Measurements from ENCODE around the gene SFTPB.
"Not testable (repeated sequence)": the region's sequence is repeated elsewhere in the genome, so short reads cannot be mapped to it uniquely, and the experiment has no call there.

Gene SFTPB

DNA sequence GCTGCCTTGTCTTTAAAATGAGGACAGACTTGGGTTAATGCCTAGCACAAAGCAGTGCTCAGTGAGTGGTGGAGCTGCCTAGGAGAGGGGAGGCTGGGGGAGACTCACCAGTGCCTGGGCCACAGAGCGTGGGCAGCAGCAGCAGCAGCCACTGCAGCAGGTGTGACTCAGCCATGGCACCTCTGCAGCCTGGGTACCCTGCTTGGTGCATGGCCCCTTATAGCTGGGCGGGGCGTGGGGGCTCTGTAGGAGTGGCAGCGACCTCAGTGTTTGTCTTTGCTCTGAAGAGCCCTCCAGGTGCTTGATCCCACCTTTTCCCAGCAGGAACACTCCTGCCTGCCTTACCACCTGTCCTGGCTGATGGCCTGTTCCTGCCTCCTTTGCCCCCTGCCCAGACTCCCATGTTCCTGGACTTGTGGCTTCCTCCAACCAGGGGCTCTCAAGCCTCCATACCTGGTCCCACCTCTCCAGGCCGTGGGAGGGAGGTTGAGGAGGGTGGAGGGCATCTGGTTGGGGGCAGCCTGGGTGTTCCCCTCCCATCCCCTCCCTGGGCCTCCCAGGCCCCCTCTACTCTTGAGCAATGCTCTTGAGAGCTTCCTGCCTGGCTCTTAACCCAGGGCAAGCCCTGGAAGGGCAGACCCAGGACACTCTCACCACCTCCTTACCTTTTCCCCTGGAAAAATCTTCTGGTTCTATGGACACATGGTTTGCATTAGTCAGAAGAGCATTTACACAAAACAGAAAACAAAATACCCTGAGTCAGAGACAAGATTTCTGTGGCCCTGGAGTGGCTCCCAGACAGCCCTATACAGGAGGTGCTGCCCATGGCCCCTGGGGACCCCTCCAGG is at the start of gene SFTPB:
Gene SFTPB (minus strand): TSS at position 191 of the 848 bp plus-strand sequence. CDS start 16 bp downstream, at position 175.
- DNase-seq = no peak

DNA sequence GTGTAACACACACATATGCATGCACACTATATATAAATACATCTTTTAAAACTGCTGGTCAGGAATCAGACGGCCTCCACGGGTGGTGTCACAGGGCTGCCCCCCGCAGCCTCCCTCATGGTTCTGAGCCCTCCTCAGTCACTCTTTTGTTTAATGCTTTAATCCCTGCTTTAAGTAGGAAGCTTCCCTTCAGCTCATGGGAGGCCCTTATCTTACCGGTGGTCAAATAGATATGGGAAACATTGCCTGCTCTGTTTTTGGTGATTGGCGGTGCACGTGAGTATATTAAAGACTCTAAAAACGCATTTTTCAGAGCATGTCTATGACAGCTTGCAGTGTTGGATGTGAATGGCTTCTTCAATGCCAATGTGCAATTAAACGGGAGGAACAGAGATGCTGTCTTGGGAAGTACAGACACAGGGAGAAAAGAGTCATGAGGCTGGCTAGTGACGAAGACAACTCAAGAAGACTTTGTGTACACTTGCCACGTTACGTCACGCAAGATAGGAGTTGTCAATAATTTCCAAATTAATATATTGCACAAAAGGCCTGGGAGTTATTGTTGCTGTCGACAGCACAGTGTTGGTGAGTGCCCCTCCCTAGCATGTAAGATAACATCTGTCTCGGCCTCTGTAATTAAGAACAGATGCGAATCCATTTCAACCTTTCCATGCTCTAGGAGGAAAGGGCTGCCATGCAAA is 49.5 kb upstream of the SFTPB start:
- DNase-seq = no peak

DNA sequence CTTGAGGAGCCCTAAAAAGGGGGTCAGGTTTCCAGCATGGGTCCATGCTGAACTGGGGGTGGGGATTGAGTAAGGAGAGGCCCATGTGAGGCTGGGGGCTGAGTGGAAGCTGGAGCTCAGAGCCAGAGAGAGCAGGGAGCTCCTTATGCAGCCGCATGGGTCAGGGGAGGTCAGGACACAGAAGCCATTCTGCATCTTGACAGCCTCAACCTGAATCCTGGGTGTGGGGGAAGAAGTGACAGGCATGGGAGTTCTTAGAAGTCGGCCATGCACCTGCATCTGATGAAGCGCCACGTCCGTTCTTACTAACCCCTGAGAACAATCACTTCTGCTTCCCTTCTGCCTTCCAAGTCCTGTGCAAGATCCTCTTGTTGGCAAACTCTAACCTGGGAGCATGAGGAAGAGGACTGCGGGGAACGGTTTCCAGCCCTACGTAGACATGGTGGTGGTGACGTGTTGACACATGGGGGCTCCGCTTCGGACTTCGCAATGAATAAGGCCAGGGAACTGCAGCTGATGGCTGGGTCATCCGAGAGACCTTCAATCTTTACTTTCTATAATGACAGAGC is 48.4 kb upstream of the SFTPB start:
- no peak for DNase-seq

- no peak for DNase-seq
Measured at GRCh38 chr2:85714841-85715240, 46.8 kb upstream of the SFTPB start.

- DNase-seq = not testable (repeated sequence)
Measured at GRCh38 chr2:85714421-85714820, 46.4 kb upstream of the SFTPB start.

GRCh38 chr2:85713836-85714235 is 45.8 kb upstream of the SFTPB start:
- DNase-seq = no peak

GRCh38 chr2:85712849-85713612 is 45.0 kb upstream of the SFTPB start:
- no peak for DNase-seq

DNA sequence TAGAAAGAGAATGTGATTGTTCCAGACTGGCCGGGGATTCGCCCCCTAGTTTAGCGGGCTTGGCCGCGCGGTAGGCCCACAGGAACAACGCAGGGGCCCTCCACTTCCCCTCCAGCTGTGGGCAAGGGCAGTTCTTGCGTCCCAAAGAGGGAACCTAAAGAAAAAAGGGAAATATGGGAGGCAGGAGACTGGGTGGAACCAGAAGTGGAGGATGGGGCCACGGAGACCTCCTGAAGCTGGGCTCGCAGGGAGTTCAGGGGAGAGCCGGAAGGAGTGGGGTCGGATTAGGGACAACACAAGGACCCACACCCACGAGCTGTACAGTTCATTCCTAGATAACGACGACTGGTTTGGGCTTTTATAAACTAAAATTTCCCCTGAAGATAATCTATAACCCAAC is 44.3 kb upstream of the SFTPB start:
- no peak for DNase-seq

DNA sequence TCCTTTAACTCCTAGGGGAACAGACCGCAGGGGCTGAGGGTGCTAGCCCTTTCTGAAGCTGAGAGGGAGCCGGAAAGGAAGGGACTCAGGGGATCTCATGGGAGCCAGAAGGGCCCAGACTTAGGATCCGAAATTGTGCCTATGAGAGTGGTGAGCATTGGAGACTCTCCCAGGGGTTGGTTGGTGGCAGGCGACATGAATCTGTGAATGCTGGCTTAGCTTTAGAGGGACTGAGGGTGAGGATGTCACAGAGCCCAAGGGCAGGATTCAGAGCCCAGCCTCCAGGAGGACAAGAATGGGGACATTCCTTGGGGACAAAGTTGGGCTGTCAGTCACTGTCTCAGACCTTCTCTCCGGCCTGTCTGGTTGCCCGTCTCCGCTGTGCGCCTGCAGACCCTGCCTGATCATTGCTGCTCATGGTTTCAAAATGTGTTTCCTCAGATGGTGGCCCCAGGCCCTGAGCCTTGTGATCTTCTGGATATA is 43.6 kb upstream of the SFTPB start:
- DNase-seq = no peak

DNA sequence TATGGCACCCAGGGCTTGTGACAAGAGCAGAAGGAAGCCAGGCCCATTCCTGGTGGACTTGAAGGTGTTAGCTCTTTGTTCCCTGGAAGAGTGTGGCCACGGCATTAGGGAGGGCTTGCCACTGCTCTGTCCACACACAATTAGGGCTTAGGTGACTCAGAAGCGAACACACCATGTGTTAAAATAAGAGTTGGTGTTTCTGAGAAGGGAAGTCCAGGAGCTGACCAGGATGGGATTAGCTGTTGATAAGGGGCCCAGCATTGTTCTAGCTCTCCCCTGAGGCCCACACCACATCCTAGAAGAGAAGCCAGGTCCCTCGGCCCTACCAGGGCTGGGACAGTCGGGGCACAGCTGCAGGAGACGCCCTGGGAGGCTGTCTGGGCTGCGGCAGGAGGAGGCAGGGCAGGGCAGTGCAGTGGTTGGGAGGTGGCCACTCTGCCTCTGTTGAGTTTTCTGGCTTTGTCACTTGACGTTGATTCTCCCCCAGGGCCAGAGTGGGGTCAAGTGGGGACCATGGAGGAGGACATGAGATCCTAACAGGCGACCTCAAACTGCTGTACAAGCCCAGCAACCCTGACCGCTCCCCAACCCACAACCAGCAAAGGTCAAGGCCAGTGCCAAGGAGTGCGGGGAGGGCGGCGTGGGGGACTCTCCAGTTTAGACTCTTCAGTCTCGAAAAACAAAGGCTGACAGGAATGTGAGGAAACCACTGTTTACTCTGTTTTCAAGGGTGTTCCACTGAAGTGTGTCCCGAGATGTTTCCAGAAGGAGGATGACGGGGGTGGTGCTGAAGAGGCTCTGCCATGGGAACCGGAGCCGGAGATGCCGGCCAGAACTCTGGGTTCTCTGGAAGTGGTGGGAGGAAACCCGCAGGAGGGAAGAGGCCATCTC is 42.9 kb upstream of the SFTPB start:
- no peak for DNase-seq

DNA sequence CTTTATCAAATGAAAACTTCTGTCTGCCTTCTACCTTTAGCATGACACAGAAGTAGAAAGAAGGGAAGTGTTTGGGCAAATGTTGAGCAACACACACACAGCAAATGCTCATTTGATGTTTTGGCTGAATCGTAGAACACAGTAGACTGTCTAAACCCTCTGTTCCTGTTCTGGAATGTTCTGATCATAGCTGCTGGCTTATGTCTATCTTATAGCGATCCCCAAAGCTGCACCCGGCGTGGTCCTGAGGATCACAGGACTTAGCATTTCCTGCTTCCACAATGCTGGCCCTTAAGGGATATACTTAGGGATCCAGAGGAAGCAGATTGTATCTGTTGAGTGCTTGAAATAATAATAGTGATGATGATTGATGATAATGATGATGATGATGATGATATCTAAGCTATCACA is 41.4 kb upstream of the SFTPB start:
- DNase-seq = no peak

GRCh38 chr2:85708641-85709040 is 40.6 kb upstream of the SFTPB start:
- no peak for DNase-seq

DNA sequence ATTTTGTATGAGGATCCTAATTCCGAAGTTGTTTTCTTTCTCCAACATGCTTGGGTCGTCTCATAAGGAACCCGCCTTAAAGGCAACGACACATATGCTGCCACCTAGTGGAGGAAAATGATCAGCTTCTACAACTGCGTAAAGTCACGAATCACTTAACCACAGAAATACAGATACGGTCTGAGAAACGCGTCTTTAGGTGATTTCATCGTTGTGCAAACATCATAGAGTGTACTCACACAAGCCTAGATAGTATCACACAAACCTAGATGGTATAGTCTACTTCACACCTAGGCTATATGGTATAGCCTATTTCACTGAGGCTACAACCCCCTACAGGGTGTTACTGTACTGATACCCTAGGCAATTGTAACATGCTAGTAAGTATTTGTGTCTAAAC is 39.3 kb upstream of the SFTPB start:
- peak; percentile 70 for DNase-seq

DNA sequence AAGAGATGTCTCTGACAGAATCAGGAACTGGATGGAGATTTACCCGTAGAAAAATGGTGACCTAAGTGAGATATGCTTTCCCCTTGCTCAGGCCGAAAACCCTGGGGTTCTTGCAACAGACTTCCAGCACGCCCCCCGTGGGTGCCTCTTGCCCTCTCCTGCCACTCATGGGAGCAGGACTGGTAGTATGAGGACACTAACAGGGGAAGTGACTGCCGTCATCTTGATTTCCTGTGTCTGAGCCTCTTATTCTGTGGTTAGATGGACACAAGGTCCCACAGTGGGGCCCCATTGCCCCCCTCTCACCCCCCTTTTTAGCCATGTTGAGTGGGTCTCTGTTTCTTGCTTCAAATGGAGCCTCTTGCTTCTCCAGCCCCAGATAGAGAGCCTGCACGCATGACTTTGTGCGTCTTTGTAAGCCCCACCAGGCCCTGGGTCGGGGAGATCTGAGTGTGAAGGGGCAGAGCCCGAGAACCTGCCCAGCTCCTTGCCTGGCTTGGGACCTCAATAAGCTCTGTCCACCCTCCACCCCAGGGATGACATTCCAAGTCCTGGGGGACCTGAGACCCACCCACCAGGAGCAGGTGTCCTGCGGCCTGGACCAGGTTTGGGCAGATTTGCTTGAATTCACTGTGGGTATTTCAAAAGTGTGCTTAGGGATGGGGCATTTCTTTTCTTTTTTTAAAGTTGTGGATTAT is 38.7 kb upstream of the SFTPB start:
- no peak for DNase-seq

DNA sequence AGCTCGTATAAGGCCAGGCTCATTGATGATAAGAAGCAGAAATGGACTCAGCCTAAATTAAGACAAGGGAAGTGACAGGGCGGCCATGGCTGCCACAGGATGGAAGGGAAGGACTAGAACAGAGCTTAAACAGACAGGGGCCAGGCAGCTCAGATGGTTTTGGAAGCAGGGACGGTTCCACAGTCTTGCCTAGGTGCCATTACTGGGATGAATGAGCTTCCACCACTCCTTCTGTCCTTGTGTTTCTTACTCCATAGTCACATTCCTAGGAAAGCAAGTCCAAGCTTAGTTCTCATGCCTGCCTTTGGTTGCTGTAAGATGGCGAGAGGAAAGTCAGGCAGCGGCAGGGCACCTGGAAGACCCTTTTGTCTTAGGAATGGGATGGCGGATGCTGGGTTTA is 38.1 kb upstream of the SFTPB start:
- no peak for DNase-seq

DNA sequence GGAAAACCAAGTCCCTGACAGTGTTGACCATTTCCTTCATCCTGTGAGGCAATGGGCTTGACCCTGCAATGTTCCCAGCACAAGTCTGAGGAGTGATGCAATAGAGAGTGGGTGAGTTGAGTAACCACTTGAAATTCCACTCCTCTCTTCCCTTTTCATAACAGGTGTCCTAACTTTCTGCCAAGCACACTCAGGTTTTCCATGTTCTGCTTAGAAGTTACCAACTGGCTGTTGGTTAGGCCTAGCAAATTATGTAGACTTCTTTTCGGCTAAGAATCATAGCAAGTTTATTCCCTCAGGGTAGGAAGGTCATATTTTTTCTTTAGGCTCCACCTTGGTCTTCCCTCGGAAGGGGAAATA is 37.7 kb upstream of the SFTPB start:
- no peak for DNase-seq

- no peak for DNase-seq
Measured at GRCh38 chr2:85704800-85705679, 37.0 kb upstream of the SFTPB start.

DNA sequence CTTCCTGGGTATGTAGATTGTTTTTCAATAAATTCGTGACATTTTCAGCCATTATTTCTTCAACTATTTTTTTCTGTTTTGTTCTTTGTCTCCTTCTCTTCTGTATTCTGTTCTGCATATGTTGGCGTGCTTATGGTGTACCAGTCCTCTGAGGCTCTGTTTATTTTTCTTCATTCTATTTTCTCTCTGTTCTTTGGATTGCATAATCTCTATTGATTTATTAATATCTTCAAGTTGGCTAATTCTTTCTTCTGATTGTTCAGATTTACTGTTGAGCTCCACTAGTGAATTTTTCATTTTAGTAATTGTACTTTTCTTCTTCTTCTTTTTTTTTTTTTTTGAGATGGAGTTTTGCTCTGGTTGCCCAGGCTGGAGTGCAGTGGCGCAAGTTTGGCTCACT is 36.0 kb upstream of the SFTPB start:
- DNase-seq = no peak

- no peak for DNase-seq
Measured at GRCh38 chr2:85703329-85703728, 35.3 kb upstream of the SFTPB start.

GRCh38 chr2:85702800-85703199 is 34.8 kb upstream of the SFTPB start:
- no peak for DNase-seq
